Left hindlimb (tissue), 1 donor: ENCODE results near the gene LCA5.
"Not testable (repeated sequence)": the region's sequence is repeated elsewhere in the genome, so short reads cannot be mapped to it uniquely, and the experiment has no call there.

Experiments used
- DNase-seq: peaks from one replicate; pipeline ENCODE4 v3.0.0-alpha.2; 2018

Gene LCA5

GRCh38 chr6:79463621-79464050 is 73.6 kb downstream of the LCA5 start:
- no peak for DNase-seq

GRCh38 chr6:79461205-79461604 is 76.0 kb downstream of the LCA5 start:
- no peak for DNase-seq

GRCh38 chr6:79455446-79455845 is 81.8 kb downstream of the LCA5 start:
- no peak for DNase-seq

- DNase-seq = no peak
These were observed 83.6 kb downstream of the LCA5 start for GRCh38 chr6:79453558-79454042.

GRCh38 chr6:79450984-79451383 is 86.2 kb downstream of the LCA5 start:
- DNase-seq = no peak

GRCh38 chr6:79446006-79446405 is 91.2 kb downstream of the LCA5 start:
- DNase-seq = no peak

- DNase-seq = not testable (repeated sequence)
These were observed 93.4 kb downstream of the LCA5 start for GRCh38 chr6:79443876-79444275.

DNA sequence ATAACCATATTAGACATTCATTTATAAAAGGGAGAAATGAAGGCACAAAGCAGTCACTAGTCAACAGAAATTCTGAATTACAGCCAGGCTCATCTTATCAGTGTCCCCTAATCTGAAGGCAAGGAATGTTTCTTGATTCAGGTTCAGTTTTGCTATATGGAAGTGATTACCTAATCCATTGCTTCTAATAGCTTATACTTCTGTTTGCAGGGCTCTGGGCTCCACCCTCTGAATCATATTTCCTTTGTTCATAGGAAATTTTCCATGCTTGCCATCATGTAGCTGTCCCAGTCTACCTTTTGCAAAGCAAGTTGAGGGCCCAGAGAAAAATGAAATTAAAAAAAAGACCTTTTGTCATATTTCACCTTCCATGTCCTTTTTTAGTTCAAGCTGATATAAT is 96.0 kb downstream of the LCA5 start:
- no peak for DNase-seq

GRCh38 chr6:79440598-79440997 is 96.6 kb downstream of the LCA5 start:
- DNase-seq = no peak

GRCh38 chr6:79438030-79438429 is 99.2 kb downstream of the LCA5 start:
- peak; percentile 83 for DNase-seq

DNA sequence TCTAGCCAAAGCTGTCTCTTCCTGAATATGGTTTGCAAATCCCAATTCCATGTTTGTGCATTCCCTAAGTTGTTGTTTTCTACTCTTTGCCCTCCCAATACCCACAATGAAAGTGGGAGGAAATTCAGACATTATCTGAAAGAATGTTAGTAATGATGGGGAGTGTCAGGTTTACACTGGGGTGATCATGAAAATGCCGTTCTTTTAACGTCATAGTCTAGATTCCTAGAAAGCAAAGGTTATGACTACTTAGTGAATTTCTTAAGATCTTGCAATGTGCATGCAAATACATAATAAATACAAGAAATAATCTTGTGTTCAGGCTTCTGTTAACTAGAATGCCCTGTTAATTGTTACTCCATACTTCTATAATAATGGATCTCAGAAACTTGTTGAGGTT is 101.0 kb downstream of the LCA5 start:
- DNase-seq = no peak

DNA sequence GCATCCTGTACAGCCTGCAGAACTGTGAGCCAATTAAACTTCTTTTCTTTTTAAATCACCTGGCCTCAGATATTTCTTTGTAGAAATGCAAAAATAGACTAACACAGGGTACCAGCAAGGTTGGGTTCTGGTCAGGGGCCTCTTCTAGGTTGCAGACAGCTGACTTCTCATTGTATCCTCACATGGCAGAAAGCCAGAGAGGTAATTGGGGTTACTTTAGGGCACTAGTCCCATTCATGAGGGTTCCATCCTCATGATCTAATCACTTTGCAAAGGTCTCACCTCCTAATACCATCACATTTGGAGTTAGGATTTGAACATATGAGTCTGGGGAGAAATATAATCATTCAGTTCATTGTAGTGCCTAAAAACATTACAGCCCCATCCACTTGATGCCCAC is 101.5 kb downstream of the LCA5 start:
- no peak for DNase-seq
